SIG-M5 (cell line): ENCODE measurements around the gene PTGDR2.

Experiments
- DNase-seq: peaks from one replicate; lab custom pipeline; 2025; lab: John Stamatoyannopoulos, UW

Gene PTGDR2

DNA sequence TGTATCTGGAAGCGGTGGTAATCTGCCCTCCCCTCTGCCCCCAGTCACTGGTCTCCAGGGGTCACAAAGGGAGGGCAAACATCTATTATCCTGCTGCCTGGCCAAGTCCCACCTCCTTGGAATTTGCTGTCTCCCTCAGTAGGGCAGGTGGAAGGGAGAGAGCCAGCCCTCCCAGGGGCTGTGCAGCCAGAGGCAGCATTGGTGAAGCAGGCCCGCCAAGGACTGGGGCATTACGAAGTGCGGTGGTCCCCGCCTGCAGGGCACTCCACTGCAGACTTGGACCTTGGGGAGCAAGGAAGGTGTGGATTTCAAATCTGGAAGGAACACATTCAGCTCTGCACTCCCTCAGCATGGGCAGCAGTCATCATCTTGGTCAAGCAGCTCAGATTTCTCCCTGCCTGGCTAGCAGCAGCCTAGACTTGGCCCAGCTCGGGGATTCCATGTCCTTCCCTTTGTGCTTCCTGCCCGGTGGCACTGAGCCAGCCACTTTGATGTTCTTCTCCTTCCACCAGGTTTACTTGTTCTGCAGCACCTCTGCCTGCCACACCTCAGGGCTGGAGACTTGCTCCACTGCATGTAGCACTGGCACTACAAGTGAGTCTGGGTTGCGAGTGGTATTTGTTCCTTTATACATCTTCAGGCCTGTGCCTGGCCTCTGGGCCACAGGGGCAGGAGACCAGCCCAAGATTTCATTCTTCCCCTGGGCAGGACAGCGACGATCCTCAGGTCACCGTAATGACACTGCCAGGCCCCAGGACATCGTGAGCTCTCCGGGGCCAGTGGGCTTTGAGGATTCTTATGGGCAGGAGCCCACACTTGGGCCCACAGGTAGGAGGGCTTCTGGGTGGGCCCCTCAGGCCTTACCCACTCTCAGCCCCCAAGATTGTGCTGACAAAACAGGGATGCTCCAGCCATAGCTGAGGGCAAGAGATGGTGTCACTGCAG, 18.9 kb upstream of the PTGDR2 start:
- no peak for DNase-seq

GRCh38 chr11:60873533-60873932, 17.8 kb upstream of the PTGDR2 start:
- DNase-seq, result no peak

DNA sequence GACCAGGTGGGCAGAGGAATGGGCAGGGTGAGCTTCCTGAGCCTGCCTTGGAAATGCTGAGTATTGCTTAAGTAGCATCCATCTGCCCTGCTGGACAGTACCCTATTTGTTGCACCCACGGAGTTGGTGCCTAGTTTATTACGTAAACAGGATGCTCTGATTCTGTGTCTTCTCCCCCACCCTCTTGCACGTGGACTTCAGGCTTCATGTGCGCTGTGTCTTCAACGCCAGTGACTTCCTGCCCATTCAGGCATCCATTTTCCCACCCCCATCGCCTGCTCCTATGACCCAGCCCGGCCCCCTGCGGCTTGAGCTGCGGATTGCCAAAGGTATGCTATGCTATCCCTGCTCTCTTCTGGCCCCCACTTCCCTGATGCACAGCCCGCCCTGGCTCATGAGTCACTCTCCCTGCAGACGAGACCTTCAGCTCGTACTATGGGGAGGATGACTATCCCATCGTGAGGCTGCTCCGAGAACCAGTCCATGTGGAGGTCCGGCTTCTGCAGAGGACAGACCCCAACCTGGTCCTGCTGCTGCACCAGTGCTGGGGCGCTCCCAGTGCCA, 17.3 kb upstream of the PTGDR2 start:
- DNase-seq, result no peak

DNA sequence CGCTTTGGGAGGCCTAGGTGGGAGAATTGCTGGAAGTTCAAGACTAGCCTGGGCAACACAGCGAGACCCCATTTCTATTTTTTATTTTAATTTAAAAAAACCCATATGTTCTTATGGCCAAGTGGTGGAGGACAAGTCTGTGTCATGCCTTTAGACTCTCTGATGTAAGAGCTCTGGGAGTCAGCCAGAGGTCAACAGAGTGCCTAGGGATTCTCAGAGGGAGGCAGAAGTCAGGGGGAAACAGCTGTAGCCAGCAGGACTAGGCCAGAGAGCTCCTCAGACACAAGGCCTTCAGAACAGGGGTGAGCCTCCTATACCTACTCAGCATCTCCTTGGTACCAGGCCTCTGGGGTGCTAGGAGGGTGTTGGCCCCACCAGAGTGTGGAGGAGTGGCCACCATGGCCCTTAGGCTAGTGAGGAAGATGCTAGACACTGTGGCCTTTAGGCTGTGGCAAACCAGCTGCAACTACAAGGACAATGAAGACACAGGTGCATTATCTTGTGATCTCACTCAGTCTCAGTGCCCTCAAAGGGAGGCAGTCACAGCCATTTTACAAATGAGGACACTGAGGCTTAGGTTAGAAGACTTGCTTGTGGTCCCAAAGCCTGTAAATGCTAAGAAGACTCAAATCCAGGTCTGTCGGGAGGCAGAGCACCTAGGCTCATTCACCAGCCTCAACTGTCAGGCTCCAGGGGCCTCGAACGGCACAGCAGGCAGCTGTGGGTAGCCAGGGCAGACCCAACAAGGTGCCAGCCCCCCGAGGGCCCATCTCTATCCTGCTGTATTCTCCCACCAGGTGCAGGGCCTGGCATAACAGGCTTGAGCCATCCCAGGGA, 16.6 kb upstream of the PTGDR2 start:
- no peak for DNase-seq

- DNase-seq, result no peak
Measured at GRCh38 chr11:60871378-60872061, 15.8 kb upstream of the PTGDR2 start.

GRCh38 chr11:60870733-60871377, 15.1 kb upstream of the PTGDR2 start:
- DNase-seq, result no peak

GRCh38 chr11:60870276-60870675, 14.5 kb upstream of the PTGDR2 start:
- no peak for DNase-seq

DNA sequence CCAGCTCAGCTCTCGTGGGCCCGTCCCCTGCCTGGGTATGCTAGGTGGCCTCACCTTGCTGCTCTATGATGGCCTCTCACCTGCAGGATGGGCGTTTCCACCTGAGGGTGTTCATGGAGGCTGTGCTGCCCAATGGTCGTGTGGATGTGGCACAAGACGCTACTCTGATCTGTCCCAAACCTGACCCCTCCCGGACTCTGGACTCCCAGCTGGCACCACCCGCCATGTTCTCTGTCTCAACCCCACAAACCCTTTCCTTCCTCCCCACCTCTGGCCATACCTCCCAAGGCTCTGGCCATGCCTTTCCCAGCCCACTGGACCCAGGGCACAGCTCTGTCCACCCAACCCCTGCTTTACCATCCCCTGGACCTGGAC, 13.7 kb upstream of the PTGDR2 start:
- no peak for DNase-seq

DNA sequence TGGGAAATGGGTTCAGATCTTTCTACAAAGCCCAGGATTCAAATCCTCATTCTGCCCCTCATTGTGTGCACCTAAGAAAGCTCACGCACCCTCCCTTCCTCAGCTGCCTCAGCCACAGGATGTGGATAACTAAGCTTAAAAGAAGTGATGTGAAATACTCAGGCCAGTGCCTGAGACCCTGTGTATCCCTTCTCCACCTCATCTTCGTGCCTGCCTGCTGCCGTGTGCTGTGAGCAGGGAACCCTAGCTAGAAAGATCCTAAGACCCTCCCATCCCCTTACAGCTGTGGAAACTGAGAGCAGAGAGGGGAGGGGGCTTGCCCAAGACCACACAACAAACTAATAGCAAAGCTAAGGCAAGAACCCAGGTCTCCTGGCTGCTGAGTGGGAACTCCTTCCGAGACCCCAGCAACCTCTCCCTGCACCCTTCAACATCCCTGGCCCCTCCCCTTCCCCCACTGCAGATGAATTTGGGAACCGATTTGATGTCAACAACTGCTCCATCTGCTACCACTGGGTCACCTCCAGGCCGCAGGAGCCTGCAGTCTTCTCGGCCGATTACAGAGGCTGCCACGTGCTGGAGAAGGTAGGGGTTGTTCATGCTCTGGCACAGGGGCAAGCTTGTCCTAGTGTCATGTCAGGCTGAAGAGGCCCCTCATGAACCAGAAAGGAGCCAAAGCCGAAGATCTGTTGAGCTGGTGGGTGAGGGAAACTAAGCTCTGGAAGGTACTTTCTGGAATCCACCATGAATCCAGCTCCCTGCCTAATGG, 13.1 kb upstream of the PTGDR2 start:
- DNase-seq, result no peak

DNA sequence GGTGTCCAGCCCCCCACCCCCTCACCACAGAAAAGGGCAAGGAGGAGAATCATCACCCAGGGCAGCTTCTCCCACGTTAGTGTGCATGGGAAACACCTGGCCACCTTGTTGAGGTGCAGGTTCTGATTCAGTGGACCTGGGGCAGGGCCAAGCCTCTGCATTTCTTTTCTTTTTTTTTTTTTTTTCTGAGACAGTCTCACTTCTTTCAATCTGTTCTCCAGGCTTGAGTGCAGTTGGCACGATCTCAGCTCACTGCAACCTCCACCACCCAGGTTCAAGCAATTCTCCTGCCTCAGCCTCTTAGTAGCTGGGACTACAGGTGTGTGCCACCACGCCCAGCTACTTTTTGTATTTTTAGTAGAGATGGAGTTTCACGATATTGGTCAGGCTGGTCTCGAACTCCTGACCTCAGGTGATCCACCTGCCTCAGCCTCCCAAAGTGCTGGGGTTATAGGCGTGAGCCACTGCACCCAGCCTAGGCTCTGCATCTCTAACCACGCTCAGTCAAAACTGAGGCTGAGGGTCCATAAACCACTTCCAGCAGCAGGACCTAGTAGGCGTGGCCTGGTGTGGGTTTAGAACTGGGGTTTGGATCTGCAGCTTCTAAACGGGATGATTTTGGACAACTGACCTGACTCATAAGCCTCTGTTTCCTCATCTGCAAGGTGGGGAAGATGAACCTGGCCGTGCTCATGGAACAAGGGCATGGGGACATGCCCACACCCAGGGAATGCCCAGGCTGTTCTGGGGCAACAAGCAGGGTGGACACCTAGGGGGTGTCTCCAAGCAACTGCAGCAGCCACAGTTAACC, 12.3 kb upstream of the PTGDR2 start:
- no peak for DNase-seq

DNA sequence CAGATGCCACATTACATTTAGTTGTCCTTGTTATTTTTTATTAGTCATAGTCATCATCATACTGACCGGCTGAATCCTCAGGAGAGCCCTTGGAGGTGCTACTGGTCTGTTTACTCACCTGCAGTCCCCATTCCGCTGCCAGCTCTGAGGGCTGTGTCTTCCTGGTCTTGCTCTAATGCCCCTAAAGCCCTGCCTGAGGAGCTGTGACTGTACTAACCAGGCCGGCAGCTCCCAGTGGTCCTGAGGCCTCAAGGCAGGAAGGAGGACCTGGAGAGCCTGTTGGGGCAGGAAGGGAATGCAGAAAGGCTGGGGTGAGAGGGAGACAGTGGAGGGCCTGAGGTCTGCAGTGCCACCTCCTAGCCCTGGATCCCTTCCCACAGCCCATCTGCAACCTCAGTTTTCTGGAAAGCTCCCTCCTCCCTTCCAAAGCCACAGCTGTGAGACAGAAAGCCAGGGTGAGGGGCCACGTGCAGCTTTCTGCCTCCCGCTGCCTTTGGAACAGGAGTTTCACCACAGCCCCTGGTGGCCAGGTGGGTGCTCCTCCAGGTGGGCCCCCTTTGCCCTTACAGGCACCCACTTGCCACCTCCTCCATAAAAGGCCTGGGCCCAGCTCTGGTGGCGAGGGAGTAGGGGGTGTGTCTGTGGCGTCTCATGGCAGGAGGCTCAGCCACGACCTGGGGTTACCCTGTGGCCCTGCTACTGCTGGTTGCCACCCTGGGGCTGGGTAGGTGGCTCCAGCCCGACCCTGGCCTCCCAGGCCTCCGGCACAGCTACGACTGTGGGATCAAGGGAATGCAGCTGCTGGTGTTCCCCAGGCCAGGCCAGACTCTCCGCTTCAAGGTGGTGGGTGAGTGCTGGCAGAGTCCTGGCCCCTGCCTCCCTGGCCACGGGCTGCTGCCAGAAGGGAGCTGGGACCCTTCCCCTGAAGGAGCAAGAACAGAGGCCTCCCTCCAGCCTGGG, 11.4 kb upstream of the PTGDR2 start, which contains the start of gene ZP1:
TSS of gene ZP1 (plus strand) at position 632 of the 960 bp plus-strand sequence. CDS start at position 652, 20 bp downstream.
- no peak for DNase-seq

- DNase-seq, result no peak
Measured at GRCh38 chr11:60864856-60865513, 9.2 kb upstream of the PTGDR2 start.

- DNase-seq, result no peak
Measured at GRCh38 chr11:60863550-60864521, 8.1 kb upstream of the PTGDR2 start.

- DNase-seq, result no peak
Measured at GRCh38 chr11:60862171-60862570, 6.4 kb upstream of the PTGDR2 start.

GRCh38 chr11:60860943-60861342, 5.2 kb upstream of the PTGDR2 start:
- no peak for DNase-seq

GRCh38 chr11:60859616-60860250, 4.0 kb upstream of the PTGDR2 start:
- no peak for DNase-seq
